H9 (cell line): ENCODE measurements around the gene TMEM233. TPM values are rescaled to one million over a fixed set of nuclear protein-coding genes. Genes with fewer than 3 reads are reported as not detected.

Experiments
- DNase-seq: peaks from one replicate; pipeline ENCODE4 v3.0.0-alpha.2; 2017
- H2AFZ ChIP-seq: one replicate; pipeline ENCODE4 v1.6.1; 2013; ENCODE audit warnings: mild to moderate bottlenecking, low read length, control low read depth, moderate library complexity
- H2AK5ac ChIP-seq: 2 replicates; pipeline ENCODE4 v1.6.1; 2013; ENCODE audit warnings: low read length, control low read depth, mixed read lengths; ENCODE audit not compliant: insufficient read length
- H2BK120ac ChIP-seq: one replicate; pipeline ENCODE4 v1.6.1; 2013; ENCODE audit warnings: low read depth, mild to moderate bottlenecking, low read length, control low read depth, inconsistent platforms; ENCODE audit not compliant: poor library complexity, severe bottlenecking
- H2BK12ac ChIP-seq: 2 replicates; pipeline ENCODE4 v1.6.1; 2013; ENCODE audit warnings: low read length, control low read depth, mixed read lengths, low read depth; ENCODE audit not compliant: insufficient read length
- H2BK15ac ChIP-seq: 2 replicates; pipeline ENCODE4 v1.6.1; 2013; ENCODE audit warnings: low read depth, low read length, control low read depth
- H2BK20ac ChIP-seq: one replicate; pipeline ENCODE4 v1.6.1; 2013; ENCODE audit warnings: low read depth, mild to moderate bottlenecking, low read length, control low read depth, inconsistent platforms; ENCODE audit not compliant: poor library complexity, severe bottlenecking
- H2BK5ac ChIP-seq: 2 replicates; pipeline ENCODE4 v1.6.1; 2013; ENCODE audit warnings: low read length, control low read depth, mixed read lengths; ENCODE audit not compliant: insufficient read length
- H3K14ac ChIP-seq: 2 replicates; pipeline ENCODE4 v1.6.1; 2013; ENCODE audit warnings: low read length, control low read depth; ENCODE audit not compliant: insufficient read depth
- H3K18ac ChIP-seq: 2 replicates; pipeline ENCODE4 v1.6.1; 2013; ENCODE audit warnings: low read depth, mild to moderate bottlenecking, mixed read lengths, low read length, control low read depth; ENCODE audit not compliant: insufficient read length
- H3K23ac ChIP-seq: 2 replicates; pipeline ENCODE4 v1.6.1; 2013; ENCODE audit warnings: low read length, control low read depth, mixed read lengths, low read depth; ENCODE audit not compliant: insufficient read length
- H3K23me2 ChIP-seq: 2 replicates; pipeline ENCODE4 v1.6.1; 2013; ENCODE audit warnings: low read depth, mild to moderate bottlenecking, mixed read lengths, low read length, control low read depth; ENCODE audit not compliant: insufficient read length, poor library complexity, severe bottlenecking
- H3K27ac ChIP-seq: 2 replicates; pipeline ENCODE4 v1.5.1; 2013; ENCODE audit warnings: low read length, control low read depth, mixed read lengths, low read depth; ENCODE audit not compliant: insufficient read length
- H3K27me3 ChIP-seq: 2 replicates; pipeline ENCODE4 v1.6.1; 2013; ENCODE audit warnings: low read length, control low read depth, inconsistent platforms; ENCODE audit not compliant: insufficient read depth
- H3K4ac ChIP-seq: 2 replicates; pipeline ENCODE4 v1.6.1; 2013; ENCODE audit warnings: low read depth, mild to moderate bottlenecking, control low read depth, inconsistent platforms, low read length, moderate library complexity
- H3K4me1 ChIP-seq: 2 replicates; pipeline ENCODE4 v1.6.1; 2013; ENCODE audit warnings: low read length, control low read depth, inconsistent platforms; ENCODE audit not compliant: insufficient read depth
- H3K4me2 ChIP-seq: 2 replicates; pipeline ENCODE4 v1.6.1; 2013; ENCODE audit warnings: low read length, control low read depth, mixed read lengths; ENCODE audit not compliant: insufficient read length, insufficient read depth
- H3K56ac ChIP-seq: 2 replicates; pipeline ENCODE4 v1.6.1; 2013; ENCODE audit warnings: low read depth, mild to moderate bottlenecking, mixed read lengths, low read length, control low read depth; ENCODE audit not compliant: insufficient read length
- H3K79me1 ChIP-seq: 2 replicates; pipeline ENCODE4 v1.6.1; 2013; ENCODE audit warnings: low read depth, mild to moderate bottlenecking, moderate library complexity, low read length, control low read depth, inconsistent platforms; ENCODE audit not compliant: insufficient read depth, poor library complexity, severe bottlenecking
- H3K79me2 ChIP-seq: 2 replicates; pipeline ENCODE4 v1.6.1; 2013; ENCODE audit warnings: low read length, control low read depth, inconsistent platforms; ENCODE audit not compliant: insufficient read depth
- H3K9ac ChIP-seq: 2 replicates; pipeline ENCODE4 v1.6.1; 2013; ENCODE audit warnings: low read length, control low read depth, mixed read lengths; ENCODE audit not compliant: insufficient read length; ENCODE audit errors: extremely low read depth
- H3K9me3 ChIP-seq: one replicate; pipeline ENCODE4 v1.6.1; 2013; ENCODE audit warnings: low read depth, low read length, inconsistent platforms; ENCODE audit not compliant: control insufficient read depth
- H3T11ph ChIP-seq: one replicate; pipeline ENCODE4 v1.6.1; 2013; ENCODE audit warnings: mild to moderate bottlenecking, low read length, control low read depth, inconsistent platforms
- H4K20me1 ChIP-seq: one replicate; pipeline ENCODE4 v1.6.1; 2013; ENCODE audit not compliant: control insufficient read depth, insufficient read length, insufficient read depth
- H4K5ac ChIP-seq: 2 replicates; pipeline ENCODE4 v1.6.1; 2013; ENCODE audit warnings: low read depth, mild to moderate bottlenecking, mixed read lengths, low read length, control low read depth; ENCODE audit not compliant: insufficient read length
- H4K8ac ChIP-seq: replicated peaks from 2 replicates; pipeline ENCODE4 v1.6.1; 2013; ENCODE audit warnings: low read length, control low read depth, mixed read lengths, low read depth; ENCODE audit not compliant: insufficient read length
- H4K91ac ChIP-seq: 2 replicates; pipeline ENCODE4 v1.6.1; 2013; ENCODE audit warnings: low read depth, mild to moderate bottlenecking, moderate library complexity, mixed read lengths, low read length, control low read depth; ENCODE audit not compliant: insufficient read length
- H3K27ac Mint-ChIP-seq, 3 experiments: 2 replicates in 2 of 3; 3 replicates in 1 of 3; pipeline ENCODE4 v1.8.0; 2020 to 2021; ENCODE audit warnings: mixed read lengths in 3 of 3, mild to moderate bottlenecking in 1 of 3, moderate library complexity in 1 of 3
- H3K27me3 Mint-ChIP-seq: 2 replicates; pipeline ENCODE4 v1.8.0; 2021; ENCODE audit warnings: low read depth, mild to moderate bottlenecking, moderate library complexity, mixed read lengths
- H3K36me3 Mint-ChIP-seq, 3 experiments: 2 replicates in 2 of 3; 3 replicates in 1 of 3; pipeline ENCODE4 v1.8.0; 2020 to 2021; ENCODE audit warnings: low read depth in 3 of 3, mixed read lengths in 3 of 3; ENCODE audit not compliant: insufficient read depth in 1 of 3
- H3K4me1 Mint-ChIP-seq, 2 experiments: 2 replicates each; pipeline ENCODE4 v1.8.0; 2020; ENCODE audit warnings: mixed read lengths in 2 of 2
- H3K4me3 Mint-ChIP-seq, 2 experiments: 2 replicates in 1 of 2; 3 replicates in 1 of 2; pipeline ENCODE4 v1.8.0; 2020 to 2021; ENCODE audit warnings: mild to moderate bottlenecking in 2 of 2, mixed read lengths in 2 of 2, moderate library complexity in 1 of 2
- H3K9me3 Mint-ChIP-seq, 2 experiments: 2 replicates in 1 of 2; 3 replicates in 1 of 2; pipeline ENCODE4 v1.8.0; 2020; ENCODE audit warnings: mild to moderate bottlenecking in 2 of 2, mixed read lengths in 2 of 2, moderate library complexity in 1 of 2
- CTCF ChIP-seq: fragments of 200-600 bp; sonication (generic); conservative IDR thresholded peaks from 3 replicates; pipeline ENCODE4 v1.8.0; 2021; ENCODE audit warnings: antibody characterized with exemption, mild to moderate bottlenecking
- WGBS: extraction: QIAGEN DNeasy Blood & Tissue Kit; methylation state at CpG from one replicate; pipeline ENCODE4 v1.1.7; 2013; ENCODE audit warnings: missing lambda C conversion rate, low lambda C conversion rate, mixed read lengths; ENCODE audit not compliant: insufficient read length; ENCODE audit errors: extremely low coverage; 5-methylcytosine and 5-hydroxymethylcytosine counted together
- total RNA-seq: library from RNA; stranded (reverse); gene quantifications from 2 replicates; pipeline ENCODE4 v1.2.1, GENCODE V29; 2021

Gene TMEM233
- total RNA-seq, 1 experiment from 2014 or later = not detected

GRCh38 chr12:119634743-119635142, 41.2 kb downstream of the TMEM233 start:
- no peaks in the 10 kb centered on the region for H3K36me3 Mint-ChIP-seq
- H3K79me2 ChIP-seq = no peaks in the 10 kb centered on the region
- no peak overlapping the region for H3K18ac ChIP-seq
- no peak for TF ChIP-seq CTCF
- no peak overlapping the region for H4K5ac ChIP-seq
- H3K23me2 ChIP-seq = no peaks in the 10 kb centered on the region
- H3K79me1 ChIP-seq = no peaks in the 10 kb centered on the region
- no peak overlapping the region for H3K14ac ChIP-seq
- H3K56ac ChIP-seq = no peak overlapping the region
- H3K27me3 Mint-ChIP-seq = peaks cover 31% of the 10 kb centered on the region
- no peak overlapping the region for H3K27ac ChIP-seq
- H3T11ph ChIP-seq = no peak overlapping the region
- no peak overlapping the region for H2BK15ac ChIP-seq
- H4K20me1 ChIP-seq = no peaks in the 10 kb centered on the region
- no CpG with 5 or more reads among the region's 6 CpGs for WGBS
- no peak overlapping the region for H4K91ac ChIP-seq
- H3K4me2 ChIP-seq = no peak overlapping the region
- H2BK12ac ChIP-seq = no peak overlapping the region
- no peak overlapping the region for H2AK5ac ChIP-seq
- H2BK120ac ChIP-seq = no peak overlapping the region
- no peak overlapping the region for H4K8ac ChIP-seq
- no peak for DNase-seq
- H3K27me3 ChIP-seq = no peaks in the 10 kb centered on the region
- H2BK20ac ChIP-seq = no peak overlapping the region
- no peak overlapping the region for H3K9ac ChIP-seq
- H3K4ac ChIP-seq = no peak overlapping the region
- no peak overlapping the region for H3K23ac ChIP-seq
- H3K4me1 Mint-ChIP-seq = peaks cover 4% of the 10 kb centered on the region in 2 experiments
- H3K9me3 ChIP-seq = no peaks in the 10 kb centered on the region
- no peaks in the 10 kb centered on the region for H3K4me1 ChIP-seq
- no peaks in the 10 kb centered on the region; a peak in 1 of 5 replicates for H3K9me3 Mint-ChIP-seq
- no peak overlapping the region for H3K27ac Mint-ChIP-seq
- no peak overlapping the region for H2BK5ac ChIP-seq
- no peak overlapping the region for H2AFZ ChIP-seq
- no peak overlapping the region for H3K4me3 Mint-ChIP-seq
